Choroid plexus epithelial cell (primary cell): ENCODE data around the gene SLC35G3.
"Not testable (repeated sequence)": the region's sequence is repeated elsewhere in the genome, so short reads cannot be mapped to it uniquely, and the experiment has no call there.

Experiments
- DNase-seq: peaks from one replicate; pipeline ENCODE4 v3.0.0-alpha.2; 2010; ENCODE audit warnings: low read depth
- H3K4me3 ChIP-seq: 2 replicates; pipeline ENCODE4 v1.5.1; 2011; ENCODE audit warnings: low read depth, mild to moderate bottlenecking, control low read depth, low read length, moderate library complexity
- CTCF ChIP-seq: conservative IDR thresholded peaks from 2 replicates; pipeline ENCODE4 v1.5.1; 2011; ENCODE audit warnings: low read depth, mild to moderate bottlenecking, control low read depth, inconsistent platforms, low read length, moderate library complexity

The SLC35G3 gene

GRCh38 chr17:35185849-35186248 is 8.3 kb downstream of the SLC35G3 start:
- no peak overlapping the region for H3K4me3 ChIP-seq
- TF ChIP-seq CTCF, result no peak
- no peak for DNase-seq

DNA sequence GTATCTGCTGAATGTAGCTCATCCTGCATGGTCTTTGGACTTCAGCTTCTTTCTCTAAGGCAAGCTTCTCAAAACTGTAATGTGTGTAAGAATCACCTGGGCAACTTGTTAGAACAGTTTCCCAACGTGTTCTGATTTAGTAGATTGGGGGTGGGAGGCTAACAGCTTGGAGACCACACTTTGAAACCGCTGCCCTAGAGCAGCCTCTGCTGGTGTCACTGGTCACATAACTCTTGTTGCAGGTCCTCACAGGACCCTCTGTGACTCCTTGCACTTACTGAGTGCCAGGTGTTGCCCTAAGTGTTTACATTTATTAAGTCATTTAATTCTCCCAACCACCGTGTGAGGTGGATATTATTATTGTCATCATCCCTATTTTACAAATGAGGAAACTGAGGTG is 9.9 kb downstream of the SLC35G3 start:
- DNase-seq, result no peak
- no peak for TF ChIP-seq CTCF
- no peak overlapping the region for H3K4me3 ChIP-seq

DNA sequence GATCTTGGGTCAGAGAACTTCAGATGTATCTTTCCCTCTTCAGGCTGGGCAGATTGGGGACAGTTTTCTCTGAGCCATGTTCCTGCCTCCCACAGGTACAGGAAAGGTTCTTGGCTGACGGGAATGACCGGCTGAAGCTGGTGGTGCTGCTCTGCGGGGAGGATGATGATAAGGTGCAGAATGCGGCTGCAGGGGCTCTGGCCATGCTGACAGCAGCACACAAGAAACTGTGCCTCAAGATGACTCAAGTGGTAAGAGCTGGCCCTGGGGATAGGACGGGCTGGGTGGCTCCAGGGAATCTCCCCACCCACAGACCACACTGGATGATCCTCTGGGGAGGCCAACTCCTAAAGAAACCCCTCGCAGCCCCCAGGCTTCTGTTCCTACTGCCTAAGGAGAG is 10.9 kb downstream of the SLC35G3 start:
- TF ChIP-seq CTCF, result no peak
- no peak overlapping the region for H3K4me3 ChIP-seq
- no peak for DNase-seq

DNA sequence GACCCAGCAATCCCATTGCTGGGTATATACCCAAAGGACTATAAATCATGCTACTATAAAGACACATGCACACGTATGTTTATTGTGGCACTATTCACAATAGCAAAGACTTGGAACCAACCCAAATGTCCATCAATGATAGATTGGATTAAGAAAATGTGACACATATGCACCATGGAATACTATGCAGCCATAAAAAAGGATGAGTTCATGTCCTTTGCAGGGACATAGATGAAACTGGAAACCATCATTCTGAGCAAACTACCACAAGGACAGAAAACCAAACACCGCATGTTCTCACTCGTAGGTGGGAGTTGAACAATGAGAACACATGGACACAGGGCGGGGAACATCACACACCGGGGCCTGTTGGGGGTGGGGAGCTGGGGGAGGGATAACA is 14.8 kb downstream of the SLC35G3 start:
- not testable (repeated sequence) for DNase-seq, H3K4me3 ChIP-seq

DNA sequence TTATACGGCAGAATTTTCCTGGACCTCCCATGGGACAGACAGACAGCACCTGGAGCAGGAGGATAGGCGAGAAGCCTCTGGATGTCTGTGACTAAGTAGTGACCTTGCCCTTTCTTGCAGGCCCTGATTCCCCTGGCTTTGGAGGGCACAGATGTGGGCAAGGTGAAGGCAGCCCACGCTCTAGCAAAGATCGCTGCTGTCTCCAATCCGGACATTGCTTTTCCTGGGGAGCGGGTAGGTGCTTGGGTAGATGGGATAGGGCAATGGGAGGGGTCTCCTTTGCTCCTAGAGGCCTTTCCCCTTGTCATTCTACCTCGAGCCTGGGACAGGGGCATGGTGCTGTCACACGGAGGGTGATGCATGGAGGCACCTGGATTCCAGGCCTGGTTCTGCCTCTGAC is 17.3 kb downstream of the SLC35G3 start:
- no peak overlapping the region for H3K4me3 ChIP-seq
- DNase-seq, result no peak
- TF ChIP-seq CTCF, result no peak

DNA sequence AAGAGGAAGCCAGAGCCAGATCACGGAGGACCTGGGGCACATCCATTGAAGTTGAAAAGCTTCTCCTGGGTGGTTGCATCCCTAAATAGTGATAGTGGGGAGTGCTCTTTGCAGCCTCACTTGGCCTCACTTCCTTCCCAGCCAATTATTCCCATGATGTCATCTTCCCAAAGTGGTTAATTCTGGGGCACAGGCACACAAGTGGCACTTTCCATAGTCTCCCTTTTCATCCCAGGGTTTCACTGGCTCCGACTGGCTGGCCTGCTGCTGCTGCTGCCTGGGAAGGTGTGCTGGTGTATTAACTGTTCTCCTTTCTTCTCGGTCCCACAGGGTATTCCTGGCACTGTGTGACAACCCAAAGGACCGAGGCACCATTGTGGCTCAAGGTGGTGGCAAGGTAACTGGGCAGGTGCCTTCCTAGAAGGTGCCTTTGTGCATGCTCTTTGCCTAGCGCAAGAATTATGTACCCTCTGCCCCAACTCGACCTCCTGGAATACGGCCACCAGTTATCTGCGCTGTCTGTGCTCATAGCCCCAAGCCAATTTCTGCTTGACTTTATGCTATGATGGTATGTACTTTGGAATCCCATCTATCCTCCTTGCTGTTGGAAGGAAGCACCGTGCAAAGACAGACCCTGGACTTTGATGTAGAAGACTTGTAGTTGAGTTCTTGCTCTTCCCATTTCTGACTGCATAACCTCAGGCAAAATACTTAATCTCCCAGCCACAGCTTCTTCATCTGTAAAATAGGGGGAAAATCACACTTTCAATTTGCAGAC is 18.4 kb downstream of the SLC35G3 start:
- DNase-seq, result no peak

GRCh38 chr17:35174835-35175334 is 19.3 kb downstream of the SLC35G3 start:
- no peak for DNase-seq
- TF ChIP-seq CTCF, result no peak

More for the DNA sequence above, 18.4 kb downstream of the SLC35G3 start:
- TF ChIP-seq CTCF, result no peak
- no peak overlapping the region for H3K4me3 ChIP-seq

GRCh38 chr17:35172321-35172720 is 21.9 kb downstream of the SLC35G3 start:
- not testable (repeated sequence) for H3K4me3 ChIP-seq, DNase-seq

More at GRCh38 chr17:35174835-35175334, 19.3 kb downstream of the SLC35G3 start:
- H3K4me3 ChIP-seq, result no peak overlapping the region
